Heart left ventricle (tissue), 16 donors: ENCODE measurements around the gene NTRK1. TPM values are rescaled to one million over a fixed set of nuclear protein-coding genes. Genes with fewer than 3 reads are reported as not detected.

Source experiments
- ATAC-seq, 4 donors: fragments of 200-7000 bp; cut with Tn5 transposase; one replicate each; pipeline ENCODE4 v1.9.1; 2020 to 2022; ENCODE audit warnings: moderate library complexity in 4 of 4, mild to moderate bottlenecking in 3 of 4, moderate number of reproducible peaks in 1 of 4
- DNase-seq, 5 donors: peaks; one replicate each; pipeline ENCODE4 v3.0.0-alpha.2; 2020
- H3K27ac ChIP-seq, 12 donors: fragments of 200-600 bp; sonication (generic) in 4 of 12; one replicate each; pipeline versions ENCODE4 v1.5.0 to v1.8.0; 2016 to 2022; ENCODE audit warnings: mild to moderate bottlenecking in 2 of 12
- H3K27me3 ChIP-seq, 9 donors: fragments of 200-600 bp; sonication (generic) in 2 of 9; one replicate each; pipeline versions ENCODE4 v1.5.1 to v1.8.0; 2016 to 2022; ENCODE audit warnings: mild to moderate bottlenecking in 3 of 9
- H3K36me3 ChIP-seq, 9 donors: fragments of 200-600 bp; sonication (generic) in 2 of 9; one replicate each; pipeline versions ENCODE4 v1.5.0 to v1.8.0; 2018 to 2022; ENCODE audit warnings: mild to moderate bottlenecking in 2 of 9
- H3K4me1 ChIP-seq, 12 donors: fragments of 200-600 bp; sonication (generic) in 4 of 12; one replicate each; pipeline versions ENCODE4 v1.5.0 to v1.8.0; 2016 to 2022; ENCODE audit warnings: mild to moderate bottlenecking in 3 of 12
- H3K4me3 ChIP-seq, 12 donors: fragments of 200-600 bp; sonication (generic) in 4 of 12; one replicate each; pipeline versions ENCODE4 v1.5.0 to v1.8.0; 2017 to 2022; ENCODE audit warnings: mild to moderate bottlenecking in 9 of 12, moderate library complexity in 4 of 12
- H3K9me3 ChIP-seq, 12 donors: fragments of 200-600 bp; sonication (generic) in 4 of 12; one replicate each; pipeline versions ENCODE4 v1.5.0 to v1.8.0; 2016 to 2022; ENCODE audit warnings: mild to moderate bottlenecking in 1 of 12
- CTCF ChIP-seq, 12 donors: fragments of 200-600 bp; sonication (generic) in 4 of 12; IDR thresholded peaks; one replicate each; pipeline versions ENCODE4 v1.5.0 to v1.8.0; 2018 to 2022; ENCODE audit warnings: antibody characterized with exemption in 12 of 12, mild to moderate bottlenecking in 5 of 12
- POLR2A ChIP-seq, 2 donors: fragments of 450-650 bp; IDR thresholded peaks; one replicate each; pipeline ENCODE4 v1.6.1; 2017; ENCODE audit warnings: antibody characterized with exemption in 2 of 2, mild to moderate bottlenecking in 2 of 2, moderate library complexity in 2 of 2
- WGBS, 4 donors: extraction: QIAGEN DNeasy Blood & Tissue Kit in 2 of 4; methylation state at CpG; one replicate each; pipeline versions ENCODE4 v1.1.5 to v1.1.7; 2013 to 2018; 5-methylcytosine and 5-hydroxymethylcytosine counted together
- intact Hi-C, 10 donors: fragments of 100-400 bp; cut with DNase I; formaldehyde crosslinking; loops; one replicate each; pipeline versions ENCODE4 v1.11.1 to v1.14.2; 2022
- polyA plus RNA-seq, 2 donors: library from polyadenylated mRNA; stranded (reverse); fragments of 200-250 nt; gene quantifications; one replicate each; pipeline ENCODE4 v1.2.3, GENCODE V29; 2013
- total RNA-seq, 9 donors: library from RNA; depleted of rRNA in 2 of 9; stranded (reverse); fragments of >200 nt in 2 of 9; fragmentation: NEBNext Ultra II Directional in 3 of 9; extraction: Animal tissue kit (Norgen Biotek cat#: 25700) in 3 of 9; gene quantifications; one replicate each; pipeline versions ENCODE4 v1.1.0 to v1.2.4, GENCODE V29; 2016 to 2023
- donor health status: ischemic (EF 13 %, LVEDD 7.1; RV severe dilation, severe dysfunction).
- donor health status: healthy with polysubstance abuse.
- donor health status: DM: no; HTN: yes; CAD: no.
- donor health status: DM: no; HTN: no; CAD: no.
- donor health status: ischemic (EF 25% LVEDD 6.9; RV normal size, moderate dysfunction).
- donor health status: ischemic (EF 25% LVEDD 5.7; RV mildly dilated, moderate dysfunction).
- donor health status: healthy.
- donor health status: DM: yes; HTN: yes; CAD: no.
- donor health status: ischemic (EF 35%, LVEDD 5.7; RV mildly dilated, moderate dysfunction).
- donor health status: nonischemic (EF 11% LVEDD 7.7; RV severe dilation, severe dysfunction).
- donor health status: DM: yes; HTN: yes; CAD: no.
- donor health status: PGD.
- donor health status: ischemic (EF 29% LVEDD 5.4; RV normal size, mild dysfunction).
- donor health status: nonischemic (EF 23%, LVEDD 6.1; RV moderate dilation, normal function).

NTRK1 gene
- total and polyA plus RNA-seq, 11 donors: 0.22 to 1.6 (median 1.1) TPM

GRCh38 chr1:156856282-156856785 lies 4.3 kb upstream of the NTRK1 start:
- peaks cover 3 to 37% (median 17%) of the 10 kb centered on the region in 9 donors for H3K27me3 ChIP-seq
- H3K4me1 ChIP-seq: peaks cover 12 to 51% (median 34%) of the 10 kb centered on the region in 12 donors
- intact Hi-C loops: loop anchor here in 3 of 10 donors (5.0 to 10.0 kb wide), 2 partner anchors 59 to 132 kb away; partner anchors contain the start of genes ISG20L2 (in 2 of the 3) and METTL25B (in 2 of the 3)
- no peak overlapping the region for H3K4me3 ChIP-seq
- ATAC-seq (no peak), DNase-seq (no peak)
- H3K27ac ChIP-seq: no peak overlapping the region
- H3K36me3 ChIP-seq: no peaks in the 10 kb centered on the region
- no peak for TF ChIP-seq POLR2A (IDR thresholded peaks at IDR 0.05)
- TF ChIP-seq CTCF (IDR thresholded peaks at IDR 0.05): no peak
- 77 to 85% (median 80%) methylated on average over 3 of the region's 3 CpGs for WGBS, 4 donors
- no peaks in the 10 kb centered on the region for H3K9me3 ChIP-seq

- Histone ChIP-seq H3K4me1 (peaks cover 12 to 40% (median 31%) of the 10 kb centered on the region in 12 donors), H3K27me3 (peaks cover 6 to 49% (median 28%) of the 10 kb centered on the region in 9 donors), H3K36me3 (no peaks in the 10 kb centered on the region), H3K27ac (no peak overlapping the region), H3K9me3 (no peaks in the 10 kb centered on the region), H3K4me3 (no peak overlapping the region)
- WGBS, 4 donors: 60 to 89% (median 79%) methylated on average over 3 of the region's 3 CpGs
- TF ChIP-seq POLR2A (IDR thresholded peaks at IDR 0.05) (no peak), CTCF (IDR thresholded peaks at IDR 0.05) (no peak)
- DNase-seq (no peak), ATAC-seq (no peak)
- intact Hi-C loops: loop anchor here in 3 of 10 donors (5.0 to 10.0 kb wide), 2 partner anchors 60 to 133 kb away; partner anchors contain the start of genes ISG20L2 (in 2 of the 3) and METTL25B (in 2 of the 3)
These were observed 3.1 kb upstream of the NTRK1 start for GRCh38 chr1:156857532-156857931.

DNA sequence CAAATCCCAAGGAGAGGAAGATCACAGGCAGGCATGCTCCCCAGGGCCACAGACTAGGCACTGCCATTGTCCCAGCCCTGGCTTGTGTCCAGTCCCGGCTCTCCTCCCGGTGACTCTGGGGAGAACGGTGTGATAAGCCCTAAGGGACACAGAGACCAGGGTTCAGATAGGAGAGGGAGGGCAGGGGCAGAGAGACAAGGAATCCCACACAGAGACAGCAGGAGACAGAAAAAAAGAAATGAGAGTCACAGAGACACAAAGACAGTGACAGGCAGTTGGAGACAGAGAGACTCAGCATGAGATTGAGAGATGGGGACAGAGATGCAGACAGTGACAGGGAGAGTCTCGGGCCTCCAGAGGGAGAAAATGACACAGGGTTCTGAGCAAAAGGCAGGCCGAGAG lies 2.1 kb upstream of the NTRK1 start:
- peak overlapping the region in 3 of 12 donors; percentile 39 to 58 (median 41) for H3K27ac ChIP-seq
- H3K27me3 ChIP-seq: peaks cover 6 to 52% (median 30%) of the 10 kb centered on the region in 9 donors
- DNase-seq (peak in 3 of 5 donors; percentile 37 to 58 (median 56)), ATAC-seq (peak in 3 of 4 donors; percentile 20 to 69 (median 46))
- TF ChIP-seq POLR2A (IDR thresholded peaks at IDR 0.05) (no peak), CTCF (IDR thresholded peaks at IDR 0.05) (no peak)
- intact Hi-C loops: loop anchor here in 7 of 10 donors (2.0 to 10.0 kb wide), 4 partner anchors 20 to 134 kb away; partner anchors contain the start of genes ISG20L2 (in 2 of the 7) and METTL25B (in 2 of the 7)
- no peaks in the 10 kb centered on the region for H3K36me3 ChIP-seq
- H3K4me1 ChIP-seq: peaks cover 12 to 37% (median 29%) of the 10 kb centered on the region in 12 donors
- H3K9me3 ChIP-seq: no peaks in the 10 kb centered on the region
- 1 to 10% (median 7%) methylated on average over 5 of the region's 5 CpGs for WGBS, 4 donors
- H3K4me3 ChIP-seq: peak overlapping the region in 11 of 12 donors; percentile 24 to 56 (median 38)

GRCh38 chr1:156858959-156859522 lies 1.6 kb upstream of the NTRK1 start, which contains the start of gene INSRR:
Gene INSRR (minus strand): TSS chr1:156859117. CDS start chr1:156858621, 496 bp downstream.
- TF ChIP-seq POLR2A (IDR thresholded peaks at IDR 0.05): no peak
- TF ChIP-seq CTCF (IDR thresholded peaks at IDR 0.05): no peak
- Histone ChIP-seq H3K36me3 (no peaks in the 10 kb centered on the region), H3K27me3 (peaks cover 6 to 56% (median 33%) of the 10 kb centered on the region in 9 donors), H3K27ac (peak within 1 kb of the TSS in 4 of 12 donors; percentile 39 to 58 (median 42)), H3K4me1 (peaks cover 12 to 37% (median 29%) of the 10 kb centered on the region in 12 donors), H3K9me3 (no peaks in the 10 kb centered on the region), H3K4me3 (peak within 1 kb of the TSS; percentile 23 to 56 (median 40))
- DNase-seq (peak in 1 of 5 donors; percentile 37), ATAC-seq (peak in 2 of 4 donors; percentile 7 to 44)
- intact Hi-C loops: loop anchor here in 7 of 10 donors (2.0 to 10.0 kb wide), 4 partner anchors 20 to 134 kb away; partner anchors contain the start of genes ISG20L2 (in 2 of the 7) and METTL25B (in 2 of the 7)
- whole genome bisulfite sequencing, 4 donors: 1 to 3% (median 2%) methylated on average over 16 to 39 of the region's 39 CpGs
